Muscle layer of duodenum (tissue), 2 donors: Measurements from ENCODE around the gene MUSK.
"Not testable (repeated sequence)": the region's sequence is repeated elsewhere in the genome, so short reads cannot be mapped to it uniquely, and the experiment has no call there.

Source experiments
- H3K27ac ChIP-seq: one replicate; pipeline ENCODE4 v1.7.0; 2013; ENCODE audit warnings: mild to moderate bottlenecking, low read length
- H3K27me3 ChIP-seq: one replicate; pipeline ENCODE4 v1.7.0; 2013; ENCODE audit warnings: low read depth, mild to moderate bottlenecking, control low read depth, low read length
- H3K36me3 ChIP-seq, 2 donors: one replicate each; pipeline ENCODE4 v1.7.0; 2013; ENCODE audit warnings: low read length in 2 of 2, control low read depth in 1 of 2, mild to moderate bottlenecking in 1 of 2; ENCODE audit not compliant: insufficient read depth in 2 of 2, control insufficient read depth in 1 of 2
- H3K4me1 ChIP-seq, 2 donors: one replicate each; pipeline ENCODE4 v1.7.0; 2013; ENCODE audit warnings: low read length in 2 of 2, mild to moderate bottlenecking in 2 of 2, control low read depth in 1 of 2, moderate library complexity in 1 of 2; ENCODE audit not compliant: insufficient read depth in 2 of 2, control insufficient read depth in 1 of 2
- H3K4me3 ChIP-seq, 2 donors: one replicate each; pipeline ENCODE4 v1.7.0; 2013; ENCODE audit warnings: low read length in 2 of 2, low read depth in 1 of 2, mild to moderate bottlenecking in 1 of 2
- H3K9me3 ChIP-seq, 2 donors: one replicate each; pipeline ENCODE4 v1.7.0; 2013; ENCODE audit warnings: low read length in 2 of 2, control low read depth in 1 of 2, mild to moderate bottlenecking in 1 of 2; ENCODE audit not compliant: control insufficient read depth in 1 of 2
- donor health status: healthy.

MUSK gene

GRCh38 chr9:110650261-110650660 is 18.3 kb upstream of the MUSK start:
- peaks cover 0 to 4% of the 10 kb centered on the region in 2 donors for H3K36me3 ChIP-seq
- peak overlapping the region; percentile 41 for H3K27ac ChIP-seq
- no peaks in the 10 kb centered on the region for H3K9me3 ChIP-seq
- no peaks in the 10 kb centered on the region for H3K27me3 ChIP-seq
- no peaks in the 10 kb centered on the region for H3K4me1 ChIP-seq
- H3K4me3 ChIP-seq, result no peak overlapping the region

DNA sequence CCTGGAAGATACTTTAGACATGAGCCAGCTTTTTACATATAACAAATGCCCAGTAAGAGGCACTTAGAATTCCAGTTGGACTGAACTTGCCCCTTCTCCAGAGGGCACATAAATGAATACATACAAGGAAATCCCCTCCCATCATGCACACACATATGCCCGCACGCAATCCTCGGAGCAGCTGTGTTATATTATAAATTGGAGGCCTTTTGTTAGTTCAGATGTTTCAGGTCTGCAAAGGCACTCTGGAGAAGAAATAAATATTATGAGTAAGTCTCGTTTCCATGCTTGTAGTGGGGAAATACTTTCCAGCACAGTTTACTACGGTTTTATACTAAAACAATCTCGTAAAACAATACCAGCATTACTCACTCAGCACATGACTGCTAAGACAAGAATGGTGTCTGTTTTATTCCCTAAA is 17.6 kb upstream of the MUSK start:
- H3K4me3 ChIP-seq, result no peak overlapping the region

DNA sequence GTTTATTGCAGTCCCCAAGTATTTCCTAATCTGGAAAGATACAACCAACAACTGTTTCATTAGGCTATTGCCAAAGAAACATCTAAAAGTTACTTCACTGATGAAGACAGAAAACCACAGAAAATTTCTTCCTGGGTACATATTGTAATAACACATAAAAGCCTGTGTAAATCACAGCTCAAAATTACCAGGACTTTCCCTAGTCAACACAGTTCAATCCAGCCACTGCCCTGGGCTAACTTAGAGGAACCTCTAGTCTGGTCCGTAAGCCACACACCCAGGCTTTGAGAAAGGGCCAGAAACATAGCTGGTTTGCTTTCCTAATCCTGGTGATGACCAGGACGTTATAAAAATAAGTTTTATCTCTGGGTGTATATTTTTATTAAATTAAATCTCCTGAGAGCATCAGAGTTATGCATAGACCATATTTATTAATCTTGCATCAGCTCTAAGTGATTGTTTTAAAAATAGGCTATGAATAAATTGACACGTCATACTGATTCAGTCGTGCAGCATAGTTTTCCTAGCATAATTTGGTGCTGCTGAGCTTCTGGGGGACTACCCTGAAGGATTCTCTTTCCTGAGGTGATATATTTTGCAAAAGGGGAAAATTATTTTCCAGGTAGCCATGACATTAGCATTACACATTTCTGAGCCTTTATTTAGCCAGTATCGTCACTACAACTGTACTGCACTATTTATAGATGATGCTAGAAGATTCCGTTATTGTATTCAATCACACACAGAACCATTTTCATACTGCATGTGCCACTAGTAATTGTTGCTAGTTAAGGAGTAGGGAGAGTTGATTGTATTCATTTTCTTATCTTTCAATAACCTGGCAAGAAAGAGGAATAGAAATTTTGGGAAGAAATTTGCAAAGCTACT is 12.6 kb upstream of the MUSK start:
- no peak overlapping the region for H3K27ac ChIP-seq
- no peak overlapping the region for H3K4me3 ChIP-seq
- no peaks in the 10 kb centered on the region for H3K4me1 ChIP-seq
- H3K27me3 ChIP-seq, result no peaks in the 10 kb centered on the region
- no peaks in the 10 kb centered on the region for H3K9me3 ChIP-seq
- peaks cover 0 to 11% of the 10 kb centered on the region in 2 donors for H3K36me3 ChIP-seq

More for the DNA sequence above, 17.6 kb upstream of the MUSK start:
- Histone ChIP-seq H3K4me1 (no peaks in the 10 kb centered on the region), H3K36me3 (peaks cover 0 to 4% of the 10 kb centered on the region in 2 donors), H3K9me3 (no peaks in the 10 kb centered on the region), H3K27ac (peak overlapping the region; percentile 41), H3K27me3 (no peaks in the 10 kb centered on the region)

GRCh38 chr9:110659891-110660541 is 8.6 kb upstream of the MUSK start:
- Histone ChIP-seq H3K9me3 (no peaks in the 10 kb centered on the region), H3K27ac (no peak overlapping the region), H3K27me3 (no peaks in the 10 kb centered on the region)

DNA sequence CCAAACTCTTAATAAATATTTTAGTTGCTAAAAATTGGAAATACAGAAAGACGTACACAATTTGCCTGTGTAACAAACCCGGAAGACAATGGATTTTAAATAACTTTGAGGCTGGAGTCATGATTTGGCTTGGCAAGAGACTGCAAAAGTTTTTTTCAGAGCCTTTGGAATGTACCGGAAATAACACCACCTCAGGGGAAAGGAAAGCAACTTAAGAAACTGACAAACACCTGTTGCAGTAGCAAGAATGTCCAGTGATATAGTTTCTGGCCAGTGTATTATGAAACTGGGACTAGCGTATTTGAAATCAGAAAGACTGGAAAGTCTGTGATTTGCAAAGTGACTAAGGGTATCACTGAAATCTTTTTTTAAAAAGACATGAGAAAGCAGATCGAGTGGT is 842 bp downstream of the MUSK start:
- no peaks in the 10 kb centered on the region for H3K4me1 ChIP-seq
- H3K4me3 ChIP-seq, result peak overlapping the region; percentile 5 to 44
- H3K36me3 ChIP-seq, result no peaks in the 10 kb centered on the region
- no peaks in the 10 kb centered on the region for H3K27me3 ChIP-seq
- no peaks in the 10 kb centered on the region for H3K9me3 ChIP-seq
- H3K27ac ChIP-seq, result peak overlapping the region; percentile 59

More at GRCh38 chr9:110659891-110660541, 8.6 kb upstream of the MUSK start:
- Histone ChIP-seq H3K4me3 (no peak overlapping the region), H3K4me1 (no peaks in the 10 kb centered on the region), H3K36me3 (peaks cover 0 to 7% of the 10 kb centered on the region in 2 donors)

DNA sequence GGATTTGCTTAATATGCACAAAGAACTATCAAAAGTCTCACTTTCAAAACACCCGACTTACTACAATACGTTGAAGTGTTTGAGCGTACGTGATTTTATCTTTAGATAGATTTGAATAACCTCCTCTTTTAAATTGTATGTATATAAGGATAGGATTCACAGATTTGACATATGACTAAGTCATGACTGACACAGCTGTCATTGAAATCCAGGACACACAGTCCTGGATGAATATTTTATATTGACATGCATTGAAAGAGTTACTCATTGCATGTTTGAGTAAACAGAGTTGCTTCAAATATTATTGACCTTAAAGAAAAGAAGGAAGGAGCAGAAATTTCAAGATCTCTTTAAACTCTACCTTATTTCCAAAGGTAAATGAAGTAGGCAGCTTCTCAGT is 3.3 kb downstream of the MUSK start:
- no peaks in the 10 kb centered on the region for H3K27me3 ChIP-seq
- H3K4me1 ChIP-seq, result no peaks in the 10 kb centered on the region
- H3K4me3 ChIP-seq, result no peak overlapping the region
- H3K27ac ChIP-seq, result no peak overlapping the region
- H3K9me3 ChIP-seq, result no peaks in the 10 kb centered on the region
- no peaks in the 10 kb centered on the region for H3K36me3 ChIP-seq

- Histone ChIP-seq H3K36me3 (no peaks in the 10 kb centered on the region), H3K4me3 (no peak overlapping the region), H3K27me3 (no peaks in the 10 kb centered on the region), H3K4me1 (no peaks in the 10 kb centered on the region), H3K27ac (no peak overlapping the region), H3K9me3 (no peaks in the 10 kb centered on the region)
These were observed 4.4 kb downstream of the MUSK start for GRCh38 chr9:110672873-110673510.

- Histone ChIP-seq H3K27ac (no peak overlapping the region), H3K4me3 (no peak overlapping the region), H3K4me1 (no peaks in the 10 kb centered on the region), H3K9me3 (no peaks in the 10 kb centered on the region), H3K27me3 (no peaks in the 10 kb centered on the region), H3K36me3 (no peaks in the 10 kb centered on the region)
These were observed 18.9 kb downstream of the MUSK start for GRCh38 chr9:110687497-110687896.

DNA sequence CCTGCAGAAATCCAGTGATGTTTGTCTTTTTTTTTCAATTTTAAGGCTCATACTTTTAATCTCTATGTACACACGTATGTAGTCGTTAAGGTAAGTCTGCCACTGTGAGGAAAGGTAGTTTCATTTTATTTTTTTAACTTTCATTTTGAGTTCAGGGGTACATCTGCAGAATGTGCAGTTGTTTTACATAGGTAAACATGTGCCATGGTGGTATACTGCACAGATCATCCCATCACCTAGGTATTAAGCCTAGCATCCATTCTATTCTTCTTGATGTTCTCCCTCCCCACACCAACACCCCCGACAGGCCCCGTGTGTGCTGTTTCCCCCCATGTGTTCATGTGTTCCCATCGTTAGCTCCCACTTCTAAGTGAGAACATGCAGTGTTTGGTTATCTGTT is 19.7 kb downstream of the MUSK start:
- H3K27me3 ChIP-seq, result no peaks in the 10 kb centered on the region
- H3K4me1 ChIP-seq, result no peaks in the 10 kb centered on the region
- H3K36me3 ChIP-seq, result no peaks in the 10 kb centered on the region

DNA sequence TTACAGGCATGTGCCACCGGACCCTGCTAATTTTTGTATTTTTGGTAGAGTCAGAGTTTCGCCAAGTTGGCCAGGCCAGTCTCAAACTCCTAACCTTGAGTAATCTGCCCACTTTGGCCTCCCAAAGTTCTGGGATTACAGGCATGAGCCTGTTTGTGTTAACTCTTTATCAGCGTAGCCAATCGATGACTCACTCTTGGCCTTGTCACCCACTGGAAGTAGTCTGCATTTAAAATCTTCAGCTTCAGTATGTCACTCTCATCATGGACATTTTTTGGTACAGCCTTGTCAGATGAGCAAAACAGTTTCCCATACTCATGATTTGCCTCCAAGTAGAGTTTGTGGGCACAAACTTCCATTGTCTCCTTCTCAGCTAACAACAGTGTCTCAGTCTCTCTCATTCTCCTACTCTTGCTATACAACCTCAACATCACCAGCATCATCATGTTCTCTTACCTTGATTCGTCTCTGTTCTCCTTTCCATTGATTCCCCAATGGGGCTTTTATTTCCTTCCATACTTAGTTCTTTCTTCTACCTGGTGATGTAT is 22.5 kb downstream of the MUSK start:
- no peak overlapping the region for H3K27ac ChIP-seq
- H3K9me3 ChIP-seq, result no peaks in the 10 kb centered on the region
- no peaks in the 10 kb centered on the region for H3K36me3 ChIP-seq
- no peak overlapping the region for H3K4me3 ChIP-seq
- H3K27me3 ChIP-seq, result no peaks in the 10 kb centered on the region
- H3K4me1 ChIP-seq, result no peaks in the 10 kb centered on the region

More for the DNA sequence above, 19.7 kb downstream of the MUSK start:
- H3K9me3 ChIP-seq, result no peaks in the 10 kb centered on the region
- H3K4me3 ChIP-seq, result no peak overlapping the region
- no peak overlapping the region for H3K27ac ChIP-seq

- H3K4me3 ChIP-seq, H3K36me3 ChIP-seq, H3K9me3 ChIP-seq, H3K27me3 ChIP-seq, H3K27ac ChIP-seq, H3K4me1 ChIP-seq: not testable (repeated sequence)
These were observed 27.3 kb downstream of the MUSK start for GRCh38 chr9:110695846-110696245.
